Endothelial cell of umbilical vein (primary cell): Measurements from ENCODE around the gene FBXL17.

ENCODE experiments used
- EZH2 ChIP-seq: IDR thresholded peaks from 2 replicates; pipeline ENCODE4 v1.6.1; 2012; ENCODE audit warnings: borderline replicate concordance, low read depth, mild to moderate bottlenecking, moderate library complexity, low read length, inconsistent platforms; ENCODE audit not compliant: severe bottlenecking
- JUN ChIP-seq: IDR thresholded peaks from 2 replicates; pipeline ENCODE4 v1.6.1; 2011; ENCODE audit warnings: borderline replicate concordance, low read depth; ENCODE audit not compliant: insufficient read length, insufficient read depth
- POLR2A ChIP-seq: IDR thresholded peaks from 2 replicates; pipeline ENCODE4 v1.6.1; 2012; ENCODE audit warnings: low read depth, mild to moderate bottlenecking, control low read depth, low read length
- POLR2AphosphoS5 ChIP-seq: IDR thresholded peaks from 2 replicates; pipeline ENCODE4 v1.6.1; 2012; ENCODE audit warnings: low read depth, mild to moderate bottlenecking, control low read depth, low read length, moderate library complexity; ENCODE audit not compliant: insufficient read depth
- TF ChIP-seq, protein P1 (sequence below), 2 donors: IDR thresholded peaks; 1 replicate in 1 of 2; 2 replicates in 1 of 2; pipeline ENCODE4 v1.5.1; 2011; ENCODE audit warnings: low read length in 2 of 2, mild to moderate bottlenecking in 2 of 2, moderate library complexity in 2 of 2, control low read depth in 1 of 2, inconsistent platforms in 1 of 2, low read depth in 1 of 2; ENCODE audit not compliant: insufficient read depth in 1 of 2; ENCODE audit errors: extremely low read depth in 1 of 2
- TF ChIP-seq, protein P2 (sequence below): IDR thresholded peaks from 2 replicates; pipeline ENCODE4 v1.6.1; 2011; ENCODE audit not compliant: insufficient read depth, insufficient read length

DNA sequence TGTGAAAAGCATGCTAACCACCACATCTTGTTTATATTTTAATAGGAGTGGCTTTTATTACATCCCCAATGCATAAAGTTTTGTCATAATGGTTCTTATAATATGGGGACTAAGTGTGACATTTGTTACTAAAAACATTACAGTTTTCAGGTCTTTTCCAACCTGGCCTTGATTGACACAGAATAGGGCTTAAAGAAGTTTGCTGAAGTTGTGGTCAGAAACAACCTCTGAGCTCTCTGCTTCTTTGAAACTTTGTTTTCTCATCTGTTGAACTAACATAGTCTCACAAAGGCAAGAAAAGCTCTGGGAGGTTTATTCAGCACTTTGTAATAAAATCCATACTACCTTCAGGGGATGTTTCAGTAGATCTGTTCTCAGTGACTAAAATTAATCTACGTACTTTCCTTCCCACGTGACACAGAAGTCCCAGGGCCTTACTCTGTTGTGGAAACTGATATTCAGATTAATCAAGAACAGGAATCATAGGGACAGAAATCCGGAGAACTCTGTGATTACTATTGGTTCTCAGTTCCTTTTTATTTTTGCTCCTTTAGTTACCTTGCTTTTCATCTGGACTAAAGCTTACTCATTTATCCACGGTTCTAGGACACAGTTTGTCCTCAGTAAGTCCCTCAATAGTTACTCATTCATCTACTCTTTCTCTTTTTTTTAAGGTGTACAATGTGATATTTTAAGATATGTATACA lies 422.2 kb downstream of the FBXL17 start:
- TF ChIP-seq, protein P1, sequence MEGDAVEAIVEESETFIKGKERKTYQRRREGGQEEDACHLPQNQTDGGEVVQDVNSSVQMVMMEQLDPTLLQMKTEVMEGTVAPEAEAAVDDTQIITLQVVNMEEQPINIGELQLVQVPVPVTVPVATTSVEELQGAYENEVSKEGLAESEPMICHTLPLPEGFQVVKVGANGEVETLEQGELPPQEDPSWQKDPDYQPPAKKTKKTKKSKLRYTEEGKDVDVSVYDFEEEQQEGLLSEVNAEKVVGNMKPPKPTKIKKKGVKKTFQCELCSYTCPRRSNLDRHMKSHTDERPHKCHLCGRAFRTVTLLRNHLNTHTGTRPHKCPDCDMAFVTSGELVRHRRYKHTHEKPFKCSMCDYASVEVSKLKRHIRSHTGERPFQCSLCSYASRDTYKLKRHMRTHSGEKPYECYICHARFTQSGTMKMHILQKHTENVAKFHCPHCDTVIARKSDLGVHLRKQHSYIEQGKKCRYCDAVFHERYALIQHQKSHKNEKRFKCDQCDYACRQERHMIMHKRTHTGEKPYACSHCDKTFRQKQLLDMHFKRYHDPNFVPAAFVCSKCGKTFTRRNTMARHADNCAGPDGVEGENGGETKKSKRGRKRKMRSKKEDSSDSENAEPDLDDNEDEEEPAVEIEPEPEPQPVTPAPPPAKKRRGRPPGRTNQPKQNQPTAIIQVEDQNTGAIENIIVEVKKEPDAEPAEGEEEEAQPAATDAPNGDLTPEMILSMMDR (IDR thresholded peaks at IDR 0.05; ENCODE audit: extremely low read depth in 1 of 2, insufficient read depth in 1 of 2, low read depth in 1 of 2, low read length in 2 of 2) = no peak
- TF ChIP-seq, protein P2, sequence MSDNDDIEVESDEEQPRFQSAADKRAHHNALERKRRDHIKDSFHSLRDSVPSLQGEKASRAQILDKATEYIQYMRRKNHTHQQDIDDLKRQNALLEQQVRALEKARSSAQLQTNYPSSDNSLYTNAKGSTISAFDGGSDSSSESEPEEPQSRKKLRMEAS = no peak
- TF ChIP-seq POLR2A (no peak), EZH2 (no peak), POLR2AphosphoS5 (no peak), JUN (no peak)
